Endothelial cell (in vitro differentiated cells): Measurements from ENCODE around the gene JOSD1. TPM values are rescaled to one million over a fixed set of nuclear protein-coding genes. Genes with fewer than 3 reads are reported as not detected.

Experiments used
- DNase-seq: peaks from one replicate; pipeline ENCODE4 v3.0.0; 2021; ENCODE audit warnings: low spot score
- H3K27ac Mint-ChIP-seq: one replicate; pipeline ENCODE4 v1.8.0; 2021; ENCODE audit warnings: mixed read lengths, inconsistent platforms; ENCODE audit not compliant: unreplicated experiment
- H3K27me3 Mint-ChIP-seq: one replicate; pipeline ENCODE4 v1.8.0; 2021; ENCODE audit warnings: mild to moderate bottlenecking, moderate library complexity, mixed read lengths, inconsistent platforms; ENCODE audit not compliant: unreplicated experiment
- H3K36me3 Mint-ChIP-seq: one replicate; pipeline ENCODE4 v1.8.0; 2021; ENCODE audit warnings: mild to moderate bottlenecking, low read depth, mixed read lengths, inconsistent platforms; ENCODE audit not compliant: unreplicated experiment
- H3K4me1 Mint-ChIP-seq: one replicate; pipeline ENCODE4 v1.8.0; 2021; ENCODE audit warnings: mild to moderate bottlenecking, mixed read lengths, inconsistent platforms; ENCODE audit not compliant: unreplicated experiment
- H3K4me3 Mint-ChIP-seq: one replicate; pipeline ENCODE4 v1.8.0; 2021; ENCODE audit warnings: mild to moderate bottlenecking, mixed read lengths, inconsistent platforms; ENCODE audit not compliant: unreplicated experiment
- H3K9me3 Mint-ChIP-seq: one replicate; pipeline ENCODE4 v1.8.0; 2021; ENCODE audit warnings: mixed read lengths, inconsistent platforms; ENCODE audit not compliant: unreplicated experiment
- CTCF ChIP-seq: fragments of 200-600 bp; sonication (generic); IDR thresholded peaks from one replicate; pipeline ENCODE4 v1.5.0; 2021; ENCODE audit warnings: antibody characterized with exemption; ENCODE audit not compliant: unreplicated experiment
- total RNA-seq: library from RNA; stranded (reverse); fragmentation: NEBNext Ultra II Directional; extraction: Animal tissue kit (Norgen Biotek cat#: 25700); gene quantifications from one replicate; pipeline ENCODE4 v1.2.1, GENCODE V29; 2021; ENCODE audit not compliant: unreplicated experiment

The JOSD1 gene
- total RNA-seq, 1 donor from 2014 or later, result 49.6 TPM

GRCh38 chr22:38736257-38736570, 35.5 kb upstream of the JOSD1 start:
- Mint-ChIP-seq H3K9me3 (no peaks in the 10 kb centered on the region), H3K27me3 (peaks cover 9% of the 10 kb centered on the region), H3K36me3 (peaks cover 35% of the 10 kb centered on the region), H3K27ac (no peak overlapping the region), H3K4me1 (peaks cover 17% of the 10 kb centered on the region), H3K4me3 (no peak overlapping the region)
- no peak for TF ChIP-seq CTCF
- no peak for DNase-seq

GRCh38 chr22:38735465-38736256, 34.9 kb upstream of the JOSD1 start:
- Mint-ChIP-seq H3K4me3 (no peak overlapping the region), H3K36me3 (peaks cover 34% of the 10 kb centered on the region), H3K27me3 (peaks cover 9% of the 10 kb centered on the region), H3K27ac (no peak overlapping the region), H3K4me1 (peaks cover 17% of the 10 kb centered on the region), H3K9me3 (no peaks in the 10 kb centered on the region)
- no peak for DNase-seq
- TF ChIP-seq CTCF, result no peak

- peaks cover 38% of the 10 kb centered on the region for H3K36me3 Mint-ChIP-seq
- no peak for TF ChIP-seq CTCF
- H3K4me1 Mint-ChIP-seq, result peaks cover 17% of the 10 kb centered on the region
- DNase-seq, result no peak
- H3K4me3 Mint-ChIP-seq, result no peak overlapping the region
- H3K27me3 Mint-ChIP-seq, result peaks cover 7% of the 10 kb centered on the region
- H3K27ac Mint-ChIP-seq, result no peak overlapping the region
- H3K9me3 Mint-ChIP-seq, result no peaks in the 10 kb centered on the region
Measured at GRCh38 chr22:38735126-38735464, 34.4 kb upstream of the JOSD1 start.

GRCh38 chr22:38734421-38735100, 33.8 kb upstream of the JOSD1 start:
- no peak for DNase-seq
- Mint-ChIP-seq H3K4me3 (no peak overlapping the region), H3K36me3 (peaks cover 43% of the 10 kb centered on the region), H3K27me3 (peaks cover 7% of the 10 kb centered on the region), H3K4me1 (peaks cover 17% of the 10 kb centered on the region), H3K9me3 (no peaks in the 10 kb centered on the region), H3K27ac (no peak overlapping the region)
- no peak for TF ChIP-seq CTCF

- H3K4me3 Mint-ChIP-seq, result no peak overlapping the region
- H3K4me1 Mint-ChIP-seq, result peaks cover 18% of the 10 kb centered on the region
- peaks cover 44% of the 10 kb centered on the region for H3K36me3 Mint-ChIP-seq
- peaks cover 8% of the 10 kb centered on the region for H3K27me3 Mint-ChIP-seq
- H3K9me3 Mint-ChIP-seq, result no peaks in the 10 kb centered on the region
- no peak for TF ChIP-seq CTCF
- no peak overlapping the region for H3K27ac Mint-ChIP-seq
- no peak for DNase-seq
Measured at GRCh38 chr22:38733724-38734381, 33.1 kb upstream of the JOSD1 start.
